ENCODE data around the gene TAOK3.

The TAOK3 gene

DNA sequence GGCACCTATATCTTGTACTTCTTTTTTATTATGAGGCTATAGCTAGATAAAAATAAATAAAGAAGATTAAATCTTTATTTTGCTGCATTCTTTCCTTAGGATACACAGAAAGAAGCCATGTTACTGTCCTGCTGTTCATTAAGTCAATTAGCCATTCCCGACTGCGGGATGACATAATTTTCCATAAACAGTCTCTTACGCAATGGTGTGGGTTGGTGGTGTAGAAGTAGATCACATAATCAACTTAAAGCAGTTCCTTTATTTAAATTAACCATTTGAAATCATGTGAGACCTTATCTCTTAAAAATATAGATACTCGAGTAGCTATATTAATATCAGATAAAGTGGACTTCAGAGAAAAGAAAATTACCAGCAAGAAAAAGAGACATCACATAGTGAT is 40.2 kb downstream of the TAOK3 start:
- no peak overlapping the region for H3K4me3 ChIP-seq (ENCODE audit: low read length)
- no peaks in the 10 kb centered on the region for H3K79me2 ChIP-seq (ENCODE audit: low read length)
- no peak overlapping the region for H3K9ac ChIP-seq (ENCODE audit: low read length)
- no peaks in the 10 kb centered on the region for H3K9me2 ChIP-seq (replicated peaks; ENCODE audit: insufficient read depth, low read length)
- H3K4me1 ChIP-seq (ENCODE audit: low read length) = no peaks in the 10 kb centered on the region
- H3K4me2 ChIP-seq (ENCODE audit: low read depth, low read length) = no peak overlapping the region
- no peaks in the 10 kb centered on the region for H4K20me1 ChIP-seq (ENCODE audit: insufficient read depth, low read length)
- H3K36me3 ChIP-seq (replicated peaks; ENCODE audit: insufficient read depth, low read length) = no peaks in the 10 kb centered on the region
- H3K27ac ChIP-seq (ENCODE audit: low read length) = no peak overlapping the region
- no peak overlapping the region for H2AFZ ChIP-seq (ENCODE audit: low read length)
- TF ChIP-seq EZH2phosphoT487 (IDR thresholded peaks at IDR 0.05; ENCODE audit: low read length) (no peak), EZH2 (optimal IDR thresholded peaks at IDR 0.05; ENCODE audit: low read depth, low read length) (no peak)
- no peak for DNase-seq
- no peaks in the 10 kb centered on the region for H3F3A ChIP-seq (ENCODE audit: insufficient read depth, low read length)
- H3K27me3 ChIP-seq (replicated peaks; ENCODE audit: insufficient read depth, low read length) = no peaks in the 10 kb centered on the region
- no peaks in the 10 kb centered on the region for H3K9me3 ChIP-seq (replicated peaks; ENCODE audit: insufficient read depth, low read length)

DNA sequence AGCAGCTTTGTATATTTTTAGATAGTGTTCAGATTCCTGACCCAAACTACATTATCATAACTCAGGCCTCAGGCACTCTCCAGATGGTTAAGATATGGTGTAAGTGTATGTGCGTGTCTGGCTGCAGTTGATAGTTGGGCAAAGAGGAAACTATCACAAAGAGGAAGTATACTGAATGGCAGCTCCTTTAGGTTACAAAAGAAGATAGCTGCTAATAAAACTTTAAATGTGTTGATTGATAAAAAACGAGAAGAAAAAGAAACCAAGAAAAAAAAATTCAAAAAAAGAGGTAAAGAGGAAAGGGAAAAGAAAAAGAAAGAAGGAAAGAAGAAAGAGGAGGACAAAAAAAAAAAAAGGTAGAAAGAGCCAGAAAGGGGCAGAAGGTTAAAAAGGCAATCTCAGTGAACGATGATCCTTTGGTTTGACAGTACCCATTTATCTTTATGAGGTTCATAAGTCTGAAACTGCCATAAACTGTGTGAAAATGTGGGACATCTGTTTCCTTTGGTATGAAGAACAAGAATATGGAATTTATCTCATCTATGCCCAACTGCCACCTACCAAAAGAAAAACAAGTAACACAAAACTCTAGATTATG is 42.2 kb downstream of the TAOK3 start:
- Histone ChIP-seq H3K4me1 (ENCODE audit: low read length) (no peaks in the 10 kb centered on the region), H3F3A (ENCODE audit: insufficient read depth, low read length) (no peaks in the 10 kb centered on the region), H3K9ac (ENCODE audit: low read length) (no peak overlapping the region), H3K36me3 (replicated peaks; ENCODE audit: insufficient read depth, low read length) (no peaks in the 10 kb centered on the region), H3K4me3 (ENCODE audit: low read length) (no peak overlapping the region), H4K20me1 (ENCODE audit: insufficient read depth, low read length) (no peaks in the 10 kb centered on the region), H3K79me2 (ENCODE audit: low read length) (no peaks in the 10 kb centered on the region), H3K4me2 (ENCODE audit: low read depth, low read length) (no peak overlapping the region), H3K9me2 (replicated peaks; ENCODE audit: insufficient read depth, low read length) (no peaks in the 10 kb centered on the region), H3K27me3 (replicated peaks; ENCODE audit: insufficient read depth, low read length) (no peaks in the 10 kb centered on the region), H3K27ac (ENCODE audit: low read length) (no peak overlapping the region), H2AFZ (ENCODE audit: low read length) (no peak overlapping the region), H3K9me3 (replicated peaks; ENCODE audit: insufficient read depth, low read length) (no peaks in the 10 kb centered on the region)
- DNase-seq = no peak
- no peak for TF ChIP-seq EZH2 (optimal IDR thresholded peaks at IDR 0.05; ENCODE audit: low read depth, low read length)
- TF ChIP-seq, protein P1, sequence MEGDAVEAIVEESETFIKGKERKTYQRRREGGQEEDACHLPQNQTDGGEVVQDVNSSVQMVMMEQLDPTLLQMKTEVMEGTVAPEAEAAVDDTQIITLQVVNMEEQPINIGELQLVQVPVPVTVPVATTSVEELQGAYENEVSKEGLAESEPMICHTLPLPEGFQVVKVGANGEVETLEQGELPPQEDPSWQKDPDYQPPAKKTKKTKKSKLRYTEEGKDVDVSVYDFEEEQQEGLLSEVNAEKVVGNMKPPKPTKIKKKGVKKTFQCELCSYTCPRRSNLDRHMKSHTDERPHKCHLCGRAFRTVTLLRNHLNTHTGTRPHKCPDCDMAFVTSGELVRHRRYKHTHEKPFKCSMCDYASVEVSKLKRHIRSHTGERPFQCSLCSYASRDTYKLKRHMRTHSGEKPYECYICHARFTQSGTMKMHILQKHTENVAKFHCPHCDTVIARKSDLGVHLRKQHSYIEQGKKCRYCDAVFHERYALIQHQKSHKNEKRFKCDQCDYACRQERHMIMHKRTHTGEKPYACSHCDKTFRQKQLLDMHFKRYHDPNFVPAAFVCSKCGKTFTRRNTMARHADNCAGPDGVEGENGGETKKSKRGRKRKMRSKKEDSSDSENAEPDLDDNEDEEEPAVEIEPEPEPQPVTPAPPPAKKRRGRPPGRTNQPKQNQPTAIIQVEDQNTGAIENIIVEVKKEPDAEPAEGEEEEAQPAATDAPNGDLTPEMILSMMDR (IDR thresholded peaks at IDR 0.05; ENCODE audit: low read length) = no peak
- TF ChIP-seq EZH2phosphoT487 (IDR thresholded peaks at IDR 0.05; ENCODE audit: low read length) = no peak

DNA sequence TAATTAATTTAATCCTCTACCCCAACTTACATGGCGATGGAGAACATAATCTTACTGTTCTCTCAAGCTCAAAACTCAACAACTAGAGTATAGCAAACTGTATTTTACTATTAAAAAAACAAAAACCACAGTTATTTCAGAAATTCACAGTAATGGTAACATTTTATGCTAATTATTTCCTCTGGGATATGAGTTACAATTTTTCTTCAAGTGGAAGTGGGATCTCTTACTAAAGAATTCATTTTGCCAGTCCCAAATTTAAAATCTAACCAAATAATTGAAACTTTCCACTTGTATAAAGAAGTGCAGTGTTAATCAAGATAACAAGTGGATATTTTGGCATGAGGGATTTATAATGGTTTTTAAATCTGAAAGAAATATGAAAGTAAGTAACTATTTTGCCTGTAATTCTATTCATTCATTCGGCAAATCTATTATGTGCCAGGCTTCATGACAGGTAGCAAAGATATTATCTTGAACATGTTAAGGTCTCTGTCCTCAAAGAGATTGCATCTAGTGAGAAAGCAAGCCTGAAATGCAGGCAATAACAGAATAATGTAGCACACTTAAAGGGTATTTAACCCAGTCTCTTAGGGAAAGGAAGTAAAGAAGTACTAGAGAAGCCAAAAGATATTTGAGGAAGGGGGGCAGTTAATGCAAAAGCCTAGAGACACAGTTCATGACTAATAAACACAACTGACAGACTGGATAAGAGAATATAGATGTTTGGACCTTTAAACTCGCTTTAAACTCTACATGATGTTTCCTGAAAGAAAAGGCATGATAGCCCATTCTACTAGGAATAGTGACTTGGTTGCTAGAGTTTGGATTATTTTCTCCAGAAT is 44.0 kb downstream of the TAOK3 start:
- no peak for DNase-seq

More for the DNA sequence above, 44.0 kb downstream of the TAOK3 start:
- no peaks in the 10 kb centered on the region for H3K36me3 ChIP-seq (replicated peaks; ENCODE audit: insufficient read depth, low read length)
- no peaks in the 10 kb centered on the region for H4K20me1 ChIP-seq (ENCODE audit: insufficient read depth, low read length)
- H3K9ac ChIP-seq (ENCODE audit: low read length) = no peak overlapping the region
- H3K79me2 ChIP-seq (ENCODE audit: low read length) = no peaks in the 10 kb centered on the region
- no peaks in the 10 kb centered on the region for H3K4me1 ChIP-seq (ENCODE audit: low read length)
- H3K9me3 ChIP-seq (replicated peaks; ENCODE audit: insufficient read depth, low read length) = no peaks in the 10 kb centered on the region
- no peaks in the 10 kb centered on the region for H3K9me2 ChIP-seq (replicated peaks; ENCODE audit: insufficient read depth, low read length)
- H3K27me3 ChIP-seq (replicated peaks; ENCODE audit: insufficient read depth, low read length) = no peaks in the 10 kb centered on the region
- H3K4me2 ChIP-seq (ENCODE audit: low read depth, low read length) = no peak overlapping the region
- TF ChIP-seq, protein P1 (IDR thresholded peaks at IDR 0.05; ENCODE audit: low read length) = no peak
- TF ChIP-seq EZH2 (optimal IDR thresholded peaks at IDR 0.05; ENCODE audit: low read depth, low read length) = no peak
- TF ChIP-seq EZH2phosphoT487 (IDR thresholded peaks at IDR 0.05; ENCODE audit: low read length) = no peak
- H3K27ac ChIP-seq (ENCODE audit: low read length) = no peak overlapping the region
- H2AFZ ChIP-seq (ENCODE audit: low read length) = no peak overlapping the region
- no peaks in the 10 kb centered on the region for H3F3A ChIP-seq (ENCODE audit: insufficient read depth, low read length)
- no peak overlapping the region for H3K4me3 ChIP-seq (ENCODE audit: low read length)
